ENCODE data around the gene ATP5F1E.

- TF ChIP-seq POLR2A (IDR thresholded peaks at IDR 0.05; ENCODE audit: low read length): no peak
- TF ChIP-seq GATA1 (IDR thresholded peaks at IDR 0.05; ENCODE audit: low read depth, low read length): no peak
These were observed 14.7 kb upstream of the ATP5F1E start for GRCh38 chr20:59046862-59047261.
